Kidney epithelial cell (primary cell): Measurements from ENCODE around the gene KIF4A. TPM values are rescaled to one million over a fixed set of nuclear protein-coding genes. Genes with fewer than 3 reads are reported as not detected.

Experiments used
- DNase-seq: peaks from one replicate; pipeline ENCODE4 v3.0.0-alpha.2; 2010; ENCODE audit warnings: low read depth
- H3K27me3 ChIP-seq: 2 replicates; pipeline ENCODE4 v1.6.0; 2011; ENCODE audit warnings: low read length; ENCODE audit not compliant: control insufficient read depth, insufficient read depth
- H3K36me3 ChIP-seq: 2 replicates; pipeline ENCODE4 v1.5.1; 2011; ENCODE audit warnings: low read length; ENCODE audit not compliant: control insufficient read depth, insufficient read depth
- H3K4me3 ChIP-seq: 2 replicates; pipeline ENCODE4 v1.5.1; 2011; ENCODE audit warnings: low read depth, mild to moderate bottlenecking, control low read depth, low read length
- total RNA-seq: library from RNA; depleted of rRNA; stranded (reverse); fragments of >200 nt; gene quantifications from 2 replicates; pipeline ENCODE4 v1.2.3, GENCODE V29; 2015
- TF ChIP-seq, protein P1 (sequence below): IDR thresholded peaks from 2 replicates; pipeline ENCODE4 v1.5.1; 2011; ENCODE audit warnings: mild to moderate bottlenecking, moderate library complexity, low read length, control low read depth, inconsistent platforms; ENCODE audit not compliant: insufficient read depth, poor library complexity, severe bottlenecking

KIF4A gene
- total RNA-seq, 1 donor from 2014 or later: 4.8 TPM

DNA sequence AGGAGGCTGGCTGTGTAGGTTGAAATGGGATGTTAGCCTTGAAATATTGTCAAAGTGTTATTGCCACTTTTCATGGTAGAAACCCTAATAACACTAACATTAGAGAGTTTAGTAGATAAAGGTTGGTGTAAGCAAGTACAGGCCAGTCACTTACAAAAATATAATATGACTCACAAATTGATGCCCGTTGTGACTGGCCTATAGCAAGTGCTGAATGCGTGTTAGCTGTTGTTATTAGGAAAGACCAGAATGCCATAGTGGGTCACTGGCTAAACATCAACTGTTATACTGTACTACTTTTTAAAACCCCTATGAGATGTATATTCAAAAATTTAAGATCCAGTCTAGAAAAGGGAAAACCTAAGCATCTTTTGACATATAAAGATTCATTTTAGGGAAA, 112.8 kb downstream of the KIF4A start:
- H3K4me3 ChIP-seq: no peak overlapping the region
- DNase-seq: no peak
- TF ChIP-seq, protein P1, sequence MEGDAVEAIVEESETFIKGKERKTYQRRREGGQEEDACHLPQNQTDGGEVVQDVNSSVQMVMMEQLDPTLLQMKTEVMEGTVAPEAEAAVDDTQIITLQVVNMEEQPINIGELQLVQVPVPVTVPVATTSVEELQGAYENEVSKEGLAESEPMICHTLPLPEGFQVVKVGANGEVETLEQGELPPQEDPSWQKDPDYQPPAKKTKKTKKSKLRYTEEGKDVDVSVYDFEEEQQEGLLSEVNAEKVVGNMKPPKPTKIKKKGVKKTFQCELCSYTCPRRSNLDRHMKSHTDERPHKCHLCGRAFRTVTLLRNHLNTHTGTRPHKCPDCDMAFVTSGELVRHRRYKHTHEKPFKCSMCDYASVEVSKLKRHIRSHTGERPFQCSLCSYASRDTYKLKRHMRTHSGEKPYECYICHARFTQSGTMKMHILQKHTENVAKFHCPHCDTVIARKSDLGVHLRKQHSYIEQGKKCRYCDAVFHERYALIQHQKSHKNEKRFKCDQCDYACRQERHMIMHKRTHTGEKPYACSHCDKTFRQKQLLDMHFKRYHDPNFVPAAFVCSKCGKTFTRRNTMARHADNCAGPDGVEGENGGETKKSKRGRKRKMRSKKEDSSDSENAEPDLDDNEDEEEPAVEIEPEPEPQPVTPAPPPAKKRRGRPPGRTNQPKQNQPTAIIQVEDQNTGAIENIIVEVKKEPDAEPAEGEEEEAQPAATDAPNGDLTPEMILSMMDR: no peak
- H3K27me3 ChIP-seq: no peaks in the 10 kb centered on the region
- no peaks in the 10 kb centered on the region for H3K36me3 ChIP-seq

DNA sequence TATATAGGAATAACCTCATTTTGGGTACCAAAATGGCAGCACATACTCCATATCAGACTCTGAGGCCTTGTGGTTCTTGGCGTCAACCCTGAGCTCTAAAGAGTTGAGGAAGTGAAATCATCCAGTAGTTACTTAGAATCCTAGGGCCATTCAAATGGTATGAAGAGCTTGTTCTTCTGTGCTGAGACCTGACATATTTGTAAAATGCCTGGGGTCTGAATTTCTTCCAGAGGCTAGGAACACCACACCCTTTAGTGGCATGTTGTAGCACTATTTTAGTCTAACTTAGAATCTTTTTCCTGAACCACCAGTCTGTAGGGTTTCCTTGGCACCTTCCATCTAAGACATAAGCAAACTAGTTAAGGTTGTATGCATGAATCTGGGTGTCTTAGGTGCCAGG, 115.1 kb downstream of the KIF4A start:
- Histone ChIP-seq H3K36me3 (no peaks in the 10 kb centered on the region), H3K27me3 (no peaks in the 10 kb centered on the region), H3K4me3 (no peak overlapping the region)
- no peak for DNase-seq
- TF ChIP-seq, protein P1: no peak

DNA sequence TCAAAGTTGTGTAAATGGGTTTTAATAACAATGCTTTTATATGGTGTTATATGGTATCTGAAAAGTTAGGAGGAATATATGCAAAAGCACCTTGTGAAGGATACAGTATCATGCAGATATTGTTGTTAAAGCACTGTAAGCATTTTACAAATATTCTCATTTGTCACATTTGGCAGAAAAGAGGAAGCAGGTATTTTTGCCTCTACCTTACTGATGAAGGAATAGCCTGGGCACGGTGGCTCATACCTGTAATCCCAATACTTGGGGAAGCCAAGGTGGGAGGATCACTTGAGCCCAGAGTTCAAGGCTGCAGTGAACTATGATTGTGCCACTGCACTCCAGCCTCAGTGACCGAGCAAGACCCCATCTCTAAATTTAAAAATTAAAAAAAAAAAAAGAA, 121.0 kb downstream of the KIF4A start:
- Histone ChIP-seq H3K4me3 (no peak overlapping the region), H3K27me3 (no peaks in the 10 kb centered on the region), H3K36me3 (no peaks in the 10 kb centered on the region)
- no peak for DNase-seq
- TF ChIP-seq, protein P1: no peak

DNA sequence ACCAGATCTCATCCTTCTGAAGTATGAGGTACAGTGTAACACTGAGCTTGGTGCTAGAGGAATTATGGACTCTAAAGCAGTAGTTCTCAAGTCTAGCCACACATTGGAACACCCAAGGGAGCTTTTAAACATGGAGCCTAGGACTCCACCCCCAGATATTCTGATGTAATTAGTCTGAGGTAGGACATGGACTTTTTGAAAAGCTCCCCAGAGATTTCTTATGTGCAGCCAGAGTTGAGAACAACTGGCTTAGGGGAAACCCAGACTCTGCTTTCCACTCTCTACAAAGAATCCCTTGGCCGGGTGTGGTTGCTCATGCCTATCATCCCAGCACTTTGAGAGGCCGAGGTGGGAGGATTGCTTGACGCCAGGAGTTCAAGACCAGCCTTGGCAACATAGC, 121.6 kb downstream of the KIF4A start:
- DNase-seq: no peak
- TF ChIP-seq, protein P1: no peak
- no peak overlapping the region for H3K4me3 ChIP-seq
- no peaks in the 10 kb centered on the region for H3K36me3 ChIP-seq
- H3K27me3 ChIP-seq: no peaks in the 10 kb centered on the region

DNA sequence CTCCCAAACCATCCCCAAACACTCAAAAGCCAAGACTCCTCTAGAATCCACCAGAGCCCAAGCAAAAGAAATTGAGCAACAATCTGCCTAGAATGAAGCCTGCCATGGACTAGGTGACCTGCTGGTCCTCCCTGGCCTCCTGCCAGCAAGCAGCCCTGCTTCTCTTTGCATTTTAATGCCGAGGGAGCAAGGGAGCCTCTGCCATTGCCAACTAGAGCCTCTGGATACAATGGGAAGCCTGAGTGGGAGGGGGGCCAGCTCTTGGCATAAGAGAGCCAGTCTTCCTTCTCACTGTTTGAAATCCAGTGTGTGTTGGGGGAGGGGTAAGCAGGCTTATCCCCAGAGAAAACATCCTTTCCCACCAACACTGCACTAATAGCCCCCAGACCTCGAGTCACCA, 131.7 kb downstream of the KIF4A start:
- no peak for DNase-seq

DNA sequence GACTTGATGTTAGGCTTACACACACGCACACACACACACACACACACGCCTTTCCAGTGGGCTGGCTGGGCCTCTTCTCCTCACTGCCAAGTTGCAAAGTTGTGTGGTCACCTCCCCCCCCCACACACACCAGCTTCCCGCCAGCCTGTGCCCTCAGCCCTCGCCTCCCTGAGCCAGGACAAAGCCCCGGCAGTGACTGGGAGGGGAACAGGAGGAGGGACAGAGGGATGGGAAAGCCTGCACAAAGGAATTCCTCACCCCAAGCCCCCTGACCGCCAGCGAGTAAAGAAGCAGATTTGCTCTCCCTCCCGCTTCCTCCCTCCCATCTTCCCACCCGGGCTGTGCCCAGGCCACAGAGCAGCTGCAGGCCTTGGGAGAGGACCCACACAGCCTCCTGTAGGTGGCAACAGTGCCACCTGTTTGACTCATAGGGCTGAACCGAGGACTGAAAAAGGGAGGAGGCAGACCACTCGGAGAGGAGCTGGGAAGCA, 133.0 kb downstream of the KIF4A start, which contains the start of gene GDPD2:
TSS of gene GDPD2 (plus strand) at position 464 of the 491 bp plus-strand sequence. CDS start 1,671 bp downstream, outside the sequence.
- no peak for DNase-seq
- Histone ChIP-seq H3K36me3 (no peaks in the 10 kb centered on the region), H3K4me3 (no peak within 1 kb of the TSS), H3K27me3 (no peaks in the 10 kb centered on the region)
- TF ChIP-seq, protein P1: peak; percentile 52

More for the DNA sequence above, 131.7 kb downstream of the KIF4A start:
- no peaks in the 10 kb centered on the region for H3K27me3 ChIP-seq
- H3K4me3 ChIP-seq: no peak overlapping the region
- H3K36me3 ChIP-seq: no peaks in the 10 kb centered on the region
- TF ChIP-seq, protein P1: no peak
